Measurements from ENCODE around the gene SLC23A3.

Gene SLC23A3

DNA sequence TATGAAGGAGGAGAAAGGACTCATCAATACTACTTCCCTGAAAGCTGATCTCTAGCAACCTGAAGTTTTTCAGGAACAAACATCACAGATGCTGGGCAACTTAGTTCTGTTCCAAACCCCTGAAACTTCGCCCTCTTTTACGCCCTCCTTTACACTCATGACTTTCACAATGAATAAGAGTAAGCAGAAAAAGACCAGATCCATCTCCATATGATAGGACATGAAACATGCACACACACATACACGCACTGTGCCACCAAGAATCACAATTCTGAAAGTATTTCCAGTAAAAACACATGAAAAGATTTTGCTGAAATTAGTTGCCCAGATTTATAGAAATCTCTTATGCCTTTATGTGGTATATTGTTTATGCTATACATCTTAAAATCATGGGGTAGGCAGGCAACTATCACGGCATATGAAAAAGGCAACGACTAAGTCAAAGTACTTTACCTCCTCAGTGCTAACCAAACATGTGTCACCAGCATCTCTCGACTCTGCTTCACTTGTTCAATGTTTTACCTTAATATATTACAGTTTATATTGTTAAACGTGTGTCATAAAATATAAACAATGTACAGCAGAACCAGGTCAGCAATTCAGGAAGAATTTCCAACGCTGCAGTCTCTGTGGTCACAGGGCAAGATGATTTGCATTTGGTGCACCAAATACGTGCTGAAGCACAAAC, 57.0 kb downstream of the SLC23A3 start:
- peak overlapping the region; percentile 1; the same call in 1 of the 2 replicates for H3K27ac ChIP-seq
- TF ChIP-seq, protein P1, sequence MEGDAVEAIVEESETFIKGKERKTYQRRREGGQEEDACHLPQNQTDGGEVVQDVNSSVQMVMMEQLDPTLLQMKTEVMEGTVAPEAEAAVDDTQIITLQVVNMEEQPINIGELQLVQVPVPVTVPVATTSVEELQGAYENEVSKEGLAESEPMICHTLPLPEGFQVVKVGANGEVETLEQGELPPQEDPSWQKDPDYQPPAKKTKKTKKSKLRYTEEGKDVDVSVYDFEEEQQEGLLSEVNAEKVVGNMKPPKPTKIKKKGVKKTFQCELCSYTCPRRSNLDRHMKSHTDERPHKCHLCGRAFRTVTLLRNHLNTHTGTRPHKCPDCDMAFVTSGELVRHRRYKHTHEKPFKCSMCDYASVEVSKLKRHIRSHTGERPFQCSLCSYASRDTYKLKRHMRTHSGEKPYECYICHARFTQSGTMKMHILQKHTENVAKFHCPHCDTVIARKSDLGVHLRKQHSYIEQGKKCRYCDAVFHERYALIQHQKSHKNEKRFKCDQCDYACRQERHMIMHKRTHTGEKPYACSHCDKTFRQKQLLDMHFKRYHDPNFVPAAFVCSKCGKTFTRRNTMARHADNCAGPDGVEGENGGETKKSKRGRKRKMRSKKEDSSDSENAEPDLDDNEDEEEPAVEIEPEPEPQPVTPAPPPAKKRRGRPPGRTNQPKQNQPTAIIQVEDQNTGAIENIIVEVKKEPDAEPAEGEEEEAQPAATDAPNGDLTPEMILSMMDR (IDR thresholded peaks at IDR 0.05), result no peak
- no peak for TF ChIP-seq ZFX (IDR thresholded peaks at IDR 0.05; ENCODE audit: borderline replicate concordance)

DNA sequence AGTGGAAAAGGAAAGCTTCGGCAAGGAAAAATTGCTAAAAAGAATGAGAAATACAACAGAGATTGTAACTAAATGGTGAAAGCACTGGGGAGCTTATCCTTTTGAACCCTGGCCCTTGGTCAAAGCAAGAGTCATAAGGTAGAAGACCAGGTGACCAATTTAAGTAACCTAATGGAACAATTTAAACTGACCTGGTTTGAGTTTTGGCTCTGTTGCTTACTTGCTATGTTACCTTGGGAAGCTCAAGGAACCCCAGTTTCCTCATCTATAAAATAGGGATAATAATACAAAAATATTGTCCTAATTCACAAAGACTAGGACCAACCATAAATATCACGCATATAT, 57.8 kb downstream of the SLC23A3 start:
- H3K27ac ChIP-seq, result peak overlapping the region; percentile 1; the same call in 1 of the 2 replicates
- TF ChIP-seq, protein P1 (IDR thresholded peaks at IDR 0.05), result no peak
- no peak for TF ChIP-seq ZFX (IDR thresholded peaks at IDR 0.05; ENCODE audit: borderline replicate concordance)
